MM.1S (cell line): Measurements from ENCODE around the gene NRP2.

Source experiments
- DNase-seq: peaks from one replicate; pipeline ENCODE4 v3.0.0-alpha.2; 2015
- H2AFZ ChIP-seq: fragments of 300-600 bp; sonication (generic); 2 replicates; pipeline ENCODE4 v1.6.0; 2016; ENCODE audit warnings: antibody characterized with exemption, low read length
- H3F3A ChIP-seq: fragments of 300-600 bp; sonication (generic); 2 replicates; pipeline ENCODE4 v1.6.1; 2016; ENCODE audit warnings: mild to moderate bottlenecking, antibody characterized with exemption, low read length, moderate library complexity, mixed read lengths; ENCODE audit not compliant: insufficient read depth
- H3K27ac ChIP-seq: fragments of 300-600 bp; sonication (generic); 2 replicates; pipeline ENCODE4 v1.5.1; 2016; ENCODE audit warnings: mild to moderate bottlenecking, low read length
- H3K27me3 ChIP-seq: fragments of 300-600 bp; sonication (generic); replicated peaks from 2 replicates; pipeline ENCODE4 v1.6.0; 2016; ENCODE audit warnings: low read length; ENCODE audit not compliant: insufficient read depth
- H3K36me3 ChIP-seq: fragments of 300-600 bp; sonication (generic); replicated peaks from 2 replicates; pipeline ENCODE4 v1.6.1; 2016; ENCODE audit warnings: mild to moderate bottlenecking, low read length, mixed read lengths; ENCODE audit not compliant: insufficient read depth
- H3K4me1 ChIP-seq: fragments of 300-600 bp; sonication (generic); 2 replicates; pipeline ENCODE4 v1.6.1; 2016; ENCODE audit warnings: low read length, mixed read lengths
- H3K4me2 ChIP-seq: fragments of 300-600 bp; sonication (generic); 2 replicates; pipeline ENCODE4 v1.6.0; 2016; ENCODE audit warnings: low read depth, low read length
- H3K4me3 ChIP-seq: fragments of 300-600 bp; sonication (generic); 2 replicates; pipeline ENCODE4 v1.5.1; 2016; ENCODE audit warnings: low read length, mixed read lengths
- H3K79me2 ChIP-seq: fragments of 300-600 bp; sonication (generic); 2 replicates; pipeline ENCODE4 v1.6.1; 2016; ENCODE audit warnings: mixed run types, low read length, mixed read lengths
- H3K9ac ChIP-seq: fragments of 300-600 bp; sonication (generic); 2 replicates; pipeline ENCODE4 v1.6.1; 2016; ENCODE audit warnings: low read length, mixed read lengths
- H3K9me2 ChIP-seq: fragments of 300-600 bp; sonication (generic); replicated peaks from 2 replicates; pipeline ENCODE4 v1.6.1; 2016; ENCODE audit warnings: mild to moderate bottlenecking, low read length, mixed read lengths; ENCODE audit not compliant: insufficient read depth
- H3K9me3 ChIP-seq: fragments of 300-600 bp; sonication (generic); replicated peaks from 2 replicates; pipeline ENCODE4 v1.6.1; 2016; ENCODE audit warnings: mild to moderate bottlenecking, low read length, mixed read lengths; ENCODE audit not compliant: insufficient read depth
- H4K20me1 ChIP-seq: fragments of 300-600 bp; sonication (generic); 2 replicates; pipeline ENCODE4 v1.6.1; 2016; ENCODE audit warnings: mild to moderate bottlenecking, low read length, moderate library complexity, mixed read lengths; ENCODE audit not compliant: insufficient read depth
- CTCF ChIP-seq: fragments of 300-600 bp; sonication (generic); IDR thresholded peaks from 2 replicates; pipeline ENCODE4 v1.5.1; 2016; ENCODE audit warnings: antibody characterized with exemption, low read length, mixed read lengths
- EZH2 ChIP-seq: fragments of 300-600 bp; sonication (generic); optimal IDR thresholded peaks from 2 replicates; pipeline ENCODE3; 2017; ENCODE audit warnings: low read depth, mild to moderate bottlenecking, antibody characterized with exemption, low read length, mixed read lengths
- EZH2phosphoT487 ChIP-seq: fragments of 300-600 bp; sonication (generic); IDR thresholded peaks from 2 replicates; pipeline ENCODE4 v1.6.1; 2018; ENCODE audit warnings: antibody characterized with exemption, low read length

The NRP2 gene

GRCh38 chr2:205675861-205676516 lies 6.3 kb upstream of the NRP2 start:
- Histone ChIP-seq H2AFZ (no peak overlapping the region), H3F3A (no peaks in the 10 kb centered on the region), H3K9me3 (no peaks in the 10 kb centered on the region), H3K4me2 (no peak overlapping the region), H3K79me2 (no peaks in the 10 kb centered on the region), H3K9me2 (no peaks in the 10 kb centered on the region), H3K27me3 (no peaks in the 10 kb centered on the region), H3K9ac (no peak overlapping the region), H3K4me1 (no peaks in the 10 kb centered on the region), H3K4me3 (no peak overlapping the region), H4K20me1 (no peaks in the 10 kb centered on the region), H3K36me3 (no peaks in the 10 kb centered on the region), H3K27ac (no peak overlapping the region)
- peak; percentile 84 for TF ChIP-seq CTCF
- no peak for TF ChIP-seq EZH2phosphoT487
- DNase-seq = peak; percentile 16

GRCh38 chr2:205678541-205679142 lies 3.7 kb upstream of the NRP2 start:
- Histone ChIP-seq H3K4me2 (no peak overlapping the region), H3K36me3 (no peaks in the 10 kb centered on the region), H3F3A (no peaks in the 10 kb centered on the region), H2AFZ (no peak overlapping the region), H3K4me1 (peaks cover 4% of the 10 kb centered on the region; the same call in 1 of the 2 replicates), H3K79me2 (no peaks in the 10 kb centered on the region), H3K9me2 (no peaks in the 10 kb centered on the region), H4K20me1 (no peaks in the 10 kb centered on the region), H3K27me3 (peaks cover 17% of the 10 kb centered on the region), H3K9ac (no peak overlapping the region), H3K27ac (no peak overlapping the region), H3K4me3 (no peak overlapping the region), H3K9me3 (no peaks in the 10 kb centered on the region)
- no peak for DNase-seq
- TF ChIP-seq EZH2 (no peak), EZH2phosphoT487 (no peak), CTCF (no peak)

GRCh38 chr2:205679410-205680009 lies 2.8 kb upstream of the NRP2 start:
- H3K27me3 ChIP-seq = peaks cover 22% of the 10 kb centered on the region
- H3K9me2 ChIP-seq = no peaks in the 10 kb centered on the region
- no peaks in the 10 kb centered on the region for H3K36me3 ChIP-seq
- H3K9ac ChIP-seq = no peak overlapping the region
- H3K4me2 ChIP-seq = no peak overlapping the region
- H2AFZ ChIP-seq = no peak overlapping the region
- no peak for DNase-seq
- no peaks in the 10 kb centered on the region for H4K20me1 ChIP-seq
- H3K4me3 ChIP-seq = no peak overlapping the region
- no peaks in the 10 kb centered on the region for H3K9me3 ChIP-seq
- H3K79me2 ChIP-seq = no peaks in the 10 kb centered on the region
- peaks cover 4% of the 10 kb centered on the region; the same call in 1 of the 2 replicates for H3K4me1 ChIP-seq
- H3K27ac ChIP-seq = no peak overlapping the region
- H3F3A ChIP-seq = no peaks in the 10 kb centered on the region
- TF ChIP-seq CTCF (no peak), EZH2 (no peak), EZH2phosphoT487 (no peak)
